ENCODE data around the gene CLIC1. TPM values are rescaled to one million over a fixed set of nuclear protein-coding genes. Genes with fewer than 3 reads are reported as not detected.

Gene CLIC1
- total RNA-seq, 1 donor from 2014 or later, result 469 TPM

GRCh38 chr6:31768363-31769257 lies 32.3 kb upstream of the CLIC1 start:
- DNase-seq (ENCODE audit: low read depth in 2 of 2), result peak in 1 of 2 donors; percentile 45

GRCh38 chr6:31767096-31767645 lies 30.8 kb upstream of the CLIC1 start:
- no peak for DNase-seq (ENCODE audit: low read depth in 2 of 2)

GRCh38 chr6:31765910-31766794 lies 29.8 kb upstream of the CLIC1 start:
- DNase-seq (ENCODE audit: low read depth in 2 of 2), result peak; percentile 20 to 61

GRCh38 chr6:31765559-31765909 lies 29.2 kb upstream of the CLIC1 start:
- no peak for DNase-seq (ENCODE audit: low read depth in 2 of 2)

- no peak for DNase-seq (ENCODE audit: low read depth in 2 of 2)
These were observed 27.9 kb upstream of the CLIC1 start for GRCh38 chr6:31764198-31764597.

GRCh38 chr6:31763619-31763940 lies 27.2 kb upstream of the CLIC1 start:
- DNase-seq (ENCODE audit: low read depth in 2 of 2), result peak; percentile 73 to 93

- DNase-seq (ENCODE audit: low read depth in 2 of 2), result peak in 1 of 2 donors; percentile 14
These were observed 26.7 kb upstream of the CLIC1 start for GRCh38 chr6:31762878-31763618.

- DNase-seq (ENCODE audit: low read depth in 2 of 2), result no peak
These were observed 26.0 kb upstream of the CLIC1 start, which contains the start of gene SAPCD1 for GRCh38 chr6:31762356-31762755. TSS of gene SAPCD1 (plus strand) at chr6:31762656. CDS start at chr6:31763055, 399 bp downstream.

- DNase-seq (ENCODE audit: low read depth in 2 of 2), result no peak
These were observed 25.0 kb upstream of the CLIC1 start for GRCh38 chr6:31761343-31761742.

- DNase-seq (ENCODE audit: low read depth in 2 of 2), result no peak
These were observed 24.5 kb upstream of the CLIC1 start for GRCh38 chr6:31760790-31761189.

- no peak for DNase-seq (ENCODE audit: low read depth in 2 of 2)
These were observed 22.0 kb upstream of the CLIC1 start for GRCh38 chr6:31758281-31758680.

GRCh38 chr6:31752739-31753319 lies 16.5 kb upstream of the CLIC1 start:
- DNase-seq (ENCODE audit: low read depth in 2 of 2), result peak in 1 of 2 donors; percentile 68

- DNase-seq (ENCODE audit: low read depth in 2 of 2), result no peak
These were observed 14.2 kb upstream of the CLIC1 start for GRCh38 chr6:31750411-31751022.

- no peak for DNase-seq (ENCODE audit: low read depth in 2 of 2)
These were observed 13.1 kb upstream of the CLIC1 start for GRCh38 chr6:31749301-31750036.

GRCh38 chr6:31744422-31744821 lies 8.1 kb upstream of the CLIC1 start:
- DNase-seq (ENCODE audit: low read depth in 2 of 2), result no peak

- DNase-seq (ENCODE audit: low read depth in 2 of 2), result no peak
These were observed 6.6 kb upstream of the CLIC1 start for GRCh38 chr6:31742894-31743293.

- DNase-seq (ENCODE audit: low read depth in 2 of 2), result no peak
These were observed 5.5 kb upstream of the CLIC1 start for GRCh38 chr6:31741815-31742214.

GRCh38 chr6:31740397-31741223 lies 4.3 kb upstream of the CLIC1 start:
- DNase-seq (ENCODE audit: low read depth in 2 of 2), result peak in 1 of 2 donors; percentile 41

Measured in lung microvascular endothelial cell (primary cell).